Gastroesophageal sphincter (tissue), 4 donors: ENCODE measurements around the gene LAMC1. TPM values are rescaled to one million over a fixed set of nuclear protein-coding genes. Genes with fewer than 3 reads are reported as not detected.

Experiments
- ATAC-seq: fragments of 150-250 bp; one replicate; pipeline ENCODE4 v1.9.1; 2016; ENCODE audit warnings: mild to moderate bottlenecking, moderate library complexity
- H3K27ac ChIP-seq, 4 donors: fragments of 200-600 bp; sonication (generic) in 3 of 4; 1 replicate in 3 of 4; 2 replicates in 1 of 4; pipeline ENCODE4 v1.5.1; 2016 to 2019
- H3K27me3 ChIP-seq: fragments of 200-600 bp; sonication (generic); one replicate; pipeline ENCODE4 v1.5.1; 2019
- H3K36me3 ChIP-seq, 2 donors: fragments of 200-600 bp; sonication (generic); one replicate each; pipeline ENCODE4 v1.5.1; 2019; ENCODE audit warnings: control low read depth in 1 of 2
- H3K4me1 ChIP-seq, 3 donors: fragments of 200-600 bp; sonication (generic); 1 replicate in 2 of 3; 2 replicates in 1 of 3; pipeline ENCODE4 v1.5.1; 2016 to 2019; ENCODE audit warnings: control low read depth in 2 of 3
- H3K4me3 ChIP-seq, 2 donors: fragments of 200-600 bp; sonication (generic); one replicate each; pipeline ENCODE4 v1.5.1; 2019; ENCODE audit warnings: mild to moderate bottlenecking in 1 of 2, moderate library complexity in 1 of 2
- H3K9me3 ChIP-seq, 3 donors: fragments of 200-600 bp; sonication (generic); one replicate each; pipeline ENCODE4 v1.5.1; 2017 to 2019; ENCODE audit warnings: control low read depth in 2 of 3
- CTCF ChIP-seq, 4 experiments: fragments of 200-600 bp in 2 of 4; fragments of 450-650 bp in 2 of 4; sonication (generic) in 1 of 4; IDR thresholded peaks; one replicate each; pipeline ENCODE4 v1.5.1; 2017 to 2019; ENCODE audit warnings: antibody characterized with exemption in 4 of 4, mild to moderate bottlenecking in 2 of 4, moderate library complexity in 2 of 4
- EP300 ChIP-seq: sonication (generic); formaldehyde crosslinking; IDR thresholded peaks from one replicate; pipeline ENCODE4 v1.6.1; 2017; ENCODE audit warnings: antibody characterized with exemption, mild to moderate bottlenecking
- POLR2A ChIP-seq, 2 donors: fragments of 450-650 bp; IDR thresholded peaks; one replicate each; pipeline ENCODE4 v1.6.1; 2017; ENCODE audit warnings: antibody characterized with exemption in 2 of 2, mild to moderate bottlenecking in 2 of 2, moderate library complexity in 1 of 2
- POLR2AphosphoS5 ChIP-seq: sonication (generic); formaldehyde crosslinking; IDR thresholded peaks from one replicate; pipeline ENCODE4 v1.6.1; 2017; ENCODE audit warnings: antibody characterized with exemption
- WGBS, 2 donors: methylation state at CpG; one replicate each; pipeline ENCODE4 v1.1.5; 2018; ENCODE audit warnings: low coverage in 1 of 2; 5-methylcytosine and 5-hydroxymethylcytosine counted together
- total RNA-seq, 4 donors: library from RNA; depleted of rRNA; stranded (reverse); fragments of >200 nt; gene quantifications; one replicate each; pipeline ENCODE4 v1.1.0, GENCODE V29; 2016

LAMC1 gene
- total RNA-seq, 4 donors from 2014 or later: 363 to 528 (median 514) TPM

- Histone ChIP-seq H3K27me3 (no peaks in the 10 kb centered on the region), H3K36me3 (no peaks in the 10 kb centered on the region), H3K9me3 (no peaks in the 10 kb centered on the region), H3K27ac (no peak overlapping the region), H3K4me3 (no peak overlapping the region), H3K4me1 (peaks cover 12 to 21% (median 13%) of the 10 kb centered on the region in 3 donors)
- TF ChIP-seq CTCF (IDR thresholded peaks at IDR 0.05) (no peak), POLR2AphosphoS5 (no peak), EP300 (no peak), POLR2A (IDR thresholded peaks at IDR 0.05) (no peak)
- WGBS, 2 donors: 76 to 82% methylated on average over 4 to 5 of the region's 7 CpGs
- no peak for ATAC-seq
Measured at GRCh38 chr1:183152180-183152579, 129.0 kb downstream of the LAMC1 start.

- Histone ChIP-seq H3K27ac (no peak overlapping the region), H3K4me3 (no peak overlapping the region), H3K36me3 (no peaks in the 10 kb centered on the region), H3K27me3 (no peaks in the 10 kb centered on the region), H3K9me3 (no peaks in the 10 kb centered on the region), H3K4me1 (no peaks in the 10 kb centered on the region)
- WGBS, 2 donors: 46 to 65% methylated on average over 2 of the region's 2 CpGs
- TF ChIP-seq POLR2AphosphoS5 (no peak), POLR2A (IDR thresholded peaks at IDR 0.05) (no peak), CTCF (IDR thresholded peaks at IDR 0.05) (no peak), EP300 (no peak)
- ATAC-seq: no peak
Measured at GRCh38 chr1:183155939-183156338, 132.7 kb downstream of the LAMC1 start.

DNA sequence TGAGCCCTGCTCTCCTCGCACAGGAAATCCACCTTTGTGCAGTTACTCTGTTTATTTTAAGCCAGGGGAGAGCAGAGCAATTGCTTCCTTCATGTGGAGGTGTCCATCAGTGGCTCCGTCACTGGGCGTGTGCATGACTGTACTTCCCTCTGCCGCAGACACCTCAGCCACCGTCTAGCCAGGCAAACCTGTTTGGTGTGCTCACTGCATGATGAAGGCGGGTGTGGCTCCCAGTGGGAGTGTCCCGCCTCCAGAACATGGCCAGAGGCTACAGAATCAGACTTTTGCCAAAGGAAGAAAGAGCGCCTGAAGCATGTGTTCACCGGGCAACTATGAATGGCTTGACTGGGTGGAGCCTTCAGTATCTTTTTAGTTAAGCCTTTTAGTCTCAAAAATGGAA, 136.7 kb downstream of the LAMC1 start:
- Histone ChIP-seq H3K27me3 (no peaks in the 10 kb centered on the region), H3K4me3 (no peak overlapping the region), H3K4me1 (no peaks in the 10 kb centered on the region), H3K27ac (no peak overlapping the region), H3K9me3 (no peaks in the 10 kb centered on the region), H3K36me3 (no peaks in the 10 kb centered on the region)
- no peak for TF ChIP-seq EP300
- no peak for TF ChIP-seq POLR2A (IDR thresholded peaks at IDR 0.05)
- TF ChIP-seq POLR2AphosphoS5: no peak
- no peak for TF ChIP-seq CTCF (IDR thresholded peaks at IDR 0.05)
- no peak for ATAC-seq
- 88 to 100% methylated on average over 2 to 3 of the region's 9 CpGs for WGBS, 2 donors

DNA sequence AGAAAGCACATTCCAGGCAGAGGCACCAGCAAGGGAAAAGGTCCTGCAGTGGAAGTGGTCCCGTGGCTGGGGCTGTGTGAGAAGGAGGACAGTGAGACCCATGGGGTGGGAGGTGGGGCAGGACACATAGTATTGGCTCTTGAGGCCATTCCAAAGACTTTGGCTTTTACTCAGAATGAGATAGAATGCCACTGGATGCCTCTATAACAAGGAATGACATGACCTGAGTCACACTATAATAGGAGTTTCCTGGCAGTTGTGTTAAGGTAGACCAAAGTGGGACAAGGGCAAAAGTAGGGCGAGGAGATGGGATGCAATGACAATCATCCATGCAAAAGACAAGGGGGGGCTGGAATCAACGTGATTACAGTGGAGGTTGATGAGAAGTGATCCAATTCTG, 138.2 kb downstream of the LAMC1 start:
- no peaks in the 10 kb centered on the region for H3K4me1 ChIP-seq
- no peaks in the 10 kb centered on the region for H3K36me3 ChIP-seq
- no peaks in the 10 kb centered on the region for H3K9me3 ChIP-seq
- ATAC-seq: no peak
- no peaks in the 10 kb centered on the region for H3K27me3 ChIP-seq
- WGBS, 2 donors: 66 to 86% methylated on average over 3 of the region's 3 CpGs
- H3K27ac ChIP-seq: no peak overlapping the region
- H3K4me3 ChIP-seq: no peak overlapping the region
- TF ChIP-seq POLR2AphosphoS5 (no peak), EP300 (no peak), CTCF (IDR thresholded peaks at IDR 0.05) (no peak), POLR2A (IDR thresholded peaks at IDR 0.05) (no peak)

DNA sequence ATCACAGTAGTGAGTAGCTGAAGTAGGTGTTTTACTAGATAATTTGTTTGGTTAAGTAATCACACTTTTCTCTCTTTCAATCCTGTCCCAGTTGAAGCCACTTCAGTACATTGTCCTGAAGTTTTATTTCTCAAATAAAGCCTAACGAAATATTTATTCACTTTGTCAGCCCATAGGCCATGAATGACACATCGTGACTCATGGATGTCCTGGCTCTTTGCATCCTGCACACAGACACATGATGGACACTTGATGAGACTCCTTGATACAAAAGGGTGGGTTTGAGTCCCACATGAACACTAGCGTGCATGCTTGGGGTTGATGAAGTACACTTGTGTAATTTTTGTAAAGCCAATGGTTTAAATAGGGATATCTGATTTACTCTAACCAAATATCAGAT, 140.1 kb downstream of the LAMC1 start:
- no peaks in the 10 kb centered on the region for H3K4me1 ChIP-seq
- H3K4me3 ChIP-seq: no peak overlapping the region
- no peaks in the 10 kb centered on the region for H3K9me3 ChIP-seq
- WGBS, 2 donors: 46 to 82% methylated on average over 2 to 3 of the region's 3 CpGs
- no peak for ATAC-seq
- H3K27ac ChIP-seq: no peak overlapping the region
- no peaks in the 10 kb centered on the region for H3K27me3 ChIP-seq
- no peaks in the 10 kb centered on the region for H3K36me3 ChIP-seq
- TF ChIP-seq EP300: no peak
- no peak for TF ChIP-seq POLR2A (IDR thresholded peaks at IDR 0.05)
- no peak for TF ChIP-seq CTCF (IDR thresholded peaks at IDR 0.05)
- TF ChIP-seq POLR2AphosphoS5: no peak
